Testis (tissue), 3 donors: ENCODE results near the gene TFDP2. TPM values are rescaled to one million over a fixed set of nuclear protein-coding genes. Genes with fewer than 3 reads are reported as not detected.

Source experiments
- DNase-seq: peaks from one replicate; pipeline ENCODE4 v3.0.0-alpha.2; 2019
- H3K27ac ChIP-seq, 2 donors: fragments of 200-600 bp; sonication (generic); one replicate each; pipeline ENCODE4 v1.5.1; 2019
- H3K27me3 ChIP-seq: fragments of 200-600 bp; sonication (generic); one replicate; pipeline ENCODE4 v1.5.1; 2019
- H3K36me3 ChIP-seq: fragments of 200-600 bp; sonication (generic); one replicate; pipeline ENCODE4 v1.5.1; 2017; ENCODE audit warnings: low read depth; ENCODE audit errors: missing control alignments
- H3K4me1 ChIP-seq: fragments of 200-600 bp; sonication (generic); one replicate; pipeline ENCODE4 v1.5.1; 2019
- H3K4me3 ChIP-seq, 2 donors: fragments of 200-600 bp; sonication (generic); one replicate each; pipeline ENCODE4 v1.5.1; 2017 to 2019
- H3K9me3 ChIP-seq: fragments of 200-600 bp; sonication (generic); one replicate; pipeline ENCODE4 v1.5.1; 2017
- POLR2A ChIP-seq: fragments of 450-650 bp; IDR thresholded peaks from one replicate; pipeline ENCODE4 v1.6.1; 2017; ENCODE audit warnings: antibody characterized with exemption, mild to moderate bottlenecking, moderate library complexity
- WGBS, 2 donors: methylation state at CpG; one replicate each; pipeline ENCODE4 v1.1.5; 2018; 5-methylcytosine and 5-hydroxymethylcytosine counted together
- intact Hi-C: fragments of 100-400 bp; cut with DNase I; formaldehyde crosslinking; loops from one replicate; pipeline ENCODE4 v1.15.1; 2023; ENCODE audit warnings: low total_unique reads
- polyA plus RNA-seq: library from polyadenylated mRNA; stranded (reverse); fragments of 350-450 nt; fragmentation: Illumina TruSeq; extraction: RNeasy Lipid Tissue Mini Kit (QIAGEN cat#74804); gene quantifications from one replicate; pipeline ENCODE4 v1.2.3, GENCODE V29; 2014; ENCODE audit warnings: low read depth, low replicate concordance; ENCODE audit not compliant: insufficient read depth
- total RNA-seq, 2 donors: library from RNA; depleted of rRNA; stranded (reverse); fragments of >200 nt; gene quantifications; one replicate each; pipeline ENCODE4 v1.2.3, GENCODE V29; 2016
- TF ChIP-seq, protein P1 (sequence below), 3 experiments: fragments of 450-650 bp in 2 of 3; fragments of 200-600 bp in 1 of 3; sonication (generic) in 1 of 3; IDR thresholded peaks; one replicate each; pipeline ENCODE4 v1.5.1; 2016 to 2019; ENCODE audit warnings: antibody characterized with exemption in 3 of 3, mild to moderate bottlenecking in 2 of 3, moderate library complexity in 1 of 3

The TFDP2 gene
- total and polyA plus RNA-seq, 3 donors from 2014 or later: 110 to 168 (median 152) TPM

DNA sequence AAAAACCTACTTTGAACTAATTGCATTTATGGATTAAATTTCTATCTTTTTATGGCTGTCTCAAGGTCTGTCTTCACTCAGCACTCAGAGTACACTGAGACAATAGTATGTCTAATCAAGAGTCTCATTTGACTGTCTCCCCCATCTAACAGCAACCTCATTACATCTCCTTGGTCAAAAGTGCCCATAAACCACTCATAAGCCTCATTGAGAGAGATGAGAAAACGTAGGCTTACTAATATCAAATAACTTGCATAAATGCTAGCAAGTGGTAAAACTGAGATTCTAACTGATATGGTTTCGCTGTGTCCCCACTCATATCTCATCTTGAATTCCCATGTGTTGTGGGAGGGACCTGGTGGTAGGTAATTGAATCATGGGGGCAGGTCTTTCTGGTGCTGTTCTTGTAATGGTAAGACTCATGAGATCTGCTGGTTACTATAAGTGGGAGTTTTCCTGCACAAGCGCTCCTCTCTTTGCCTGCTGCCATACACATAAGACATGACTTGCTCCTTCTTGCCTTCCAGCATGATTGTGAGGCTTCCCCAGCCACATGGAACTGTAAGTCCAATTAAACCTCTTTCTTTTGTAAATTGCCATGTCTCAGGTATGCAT lies 113.9 kb downstream of the TFDP2 start:
- Histone ChIP-seq H3K27me3 (no peaks in the 10 kb centered on the region), H3K9me3 (no peaks in the 10 kb centered on the region), H3K36me3 (no peaks in the 10 kb centered on the region), H3K4me1 (no peaks in the 10 kb centered on the region), H3K4me3 (no peak overlapping the region), H3K27ac (no peak overlapping the region)
- intact Hi-C loops: no loop called here
- 88 to 92% methylated on average over 3 of the region's 3 CpGs for WGBS, 2 donors
- no peak for TF ChIP-seq POLR2A
- TF ChIP-seq, protein P1, sequence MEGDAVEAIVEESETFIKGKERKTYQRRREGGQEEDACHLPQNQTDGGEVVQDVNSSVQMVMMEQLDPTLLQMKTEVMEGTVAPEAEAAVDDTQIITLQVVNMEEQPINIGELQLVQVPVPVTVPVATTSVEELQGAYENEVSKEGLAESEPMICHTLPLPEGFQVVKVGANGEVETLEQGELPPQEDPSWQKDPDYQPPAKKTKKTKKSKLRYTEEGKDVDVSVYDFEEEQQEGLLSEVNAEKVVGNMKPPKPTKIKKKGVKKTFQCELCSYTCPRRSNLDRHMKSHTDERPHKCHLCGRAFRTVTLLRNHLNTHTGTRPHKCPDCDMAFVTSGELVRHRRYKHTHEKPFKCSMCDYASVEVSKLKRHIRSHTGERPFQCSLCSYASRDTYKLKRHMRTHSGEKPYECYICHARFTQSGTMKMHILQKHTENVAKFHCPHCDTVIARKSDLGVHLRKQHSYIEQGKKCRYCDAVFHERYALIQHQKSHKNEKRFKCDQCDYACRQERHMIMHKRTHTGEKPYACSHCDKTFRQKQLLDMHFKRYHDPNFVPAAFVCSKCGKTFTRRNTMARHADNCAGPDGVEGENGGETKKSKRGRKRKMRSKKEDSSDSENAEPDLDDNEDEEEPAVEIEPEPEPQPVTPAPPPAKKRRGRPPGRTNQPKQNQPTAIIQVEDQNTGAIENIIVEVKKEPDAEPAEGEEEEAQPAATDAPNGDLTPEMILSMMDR (IDR thresholded peaks at IDR 0.05): no peak
- no peak for DNase-seq

DNA sequence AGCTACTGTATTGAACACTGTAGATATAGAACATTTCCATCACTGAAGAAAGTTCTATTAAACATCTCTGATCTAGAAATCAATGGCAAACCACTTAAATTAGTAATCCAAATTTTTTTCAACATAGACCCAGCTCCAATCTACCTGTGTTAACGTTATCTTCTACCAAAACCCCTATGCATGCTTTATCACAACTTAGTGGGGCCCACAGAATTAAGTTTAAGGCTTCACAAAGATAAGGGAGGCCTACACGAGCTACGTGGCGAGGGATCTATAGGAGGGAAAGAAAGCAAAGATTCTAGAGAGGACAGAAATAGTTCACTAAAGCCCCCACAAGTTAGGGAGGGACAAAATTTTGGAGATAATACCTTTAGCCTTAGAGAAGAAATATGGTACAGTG lies 116.1 kb downstream of the TFDP2 start:
- 87 to 89% methylated on average over 4 of the region's 4 CpGs for WGBS, 2 donors
- Histone ChIP-seq H3K27ac (no peak overlapping the region), H3K36me3 (no peaks in the 10 kb centered on the region), H3K27me3 (no peaks in the 10 kb centered on the region), H3K9me3 (no peaks in the 10 kb centered on the region), H3K4me1 (peaks cover 7% of the 10 kb centered on the region), H3K4me3 (no peak overlapping the region)
- intact Hi-C loops: no loop called here
- no peak for TF ChIP-seq POLR2A
- TF ChIP-seq, protein P1 (IDR thresholded peaks at IDR 0.05): no peak
- no peak for DNase-seq

DNA sequence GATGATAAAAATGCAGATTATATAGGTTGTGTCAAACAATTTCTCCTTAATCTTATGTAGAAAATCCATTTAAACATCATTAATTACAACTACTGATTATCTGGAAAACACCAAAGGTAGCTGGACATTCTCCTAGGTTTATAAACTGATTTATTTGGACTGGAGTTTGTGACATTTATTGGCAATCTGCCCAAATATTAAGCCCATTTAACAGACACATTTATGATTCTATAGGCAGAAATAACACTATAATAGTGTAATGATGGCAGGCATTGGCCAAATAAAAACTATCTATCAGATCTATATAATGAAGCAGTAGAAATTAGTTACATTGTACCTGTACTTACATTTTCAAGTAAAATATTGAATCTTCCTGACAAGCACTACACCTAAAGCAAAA lies 117.8 kb downstream of the TFDP2 start:
- H3K27ac ChIP-seq: no peak overlapping the region
- no peak overlapping the region for H3K4me3 ChIP-seq
- no peaks in the 10 kb centered on the region for H3K9me3 ChIP-seq
- no peak for DNase-seq
- no peaks in the 10 kb centered on the region for H3K27me3 ChIP-seq
- TF ChIP-seq, protein P1 (IDR thresholded peaks at IDR 0.05): no peak
- TF ChIP-seq POLR2A: no peak
- H3K36me3 ChIP-seq: no peaks in the 10 kb centered on the region
- peaks cover 11% of the 10 kb centered on the region for H3K4me1 ChIP-seq
- intact Hi-C loops: no loop called here

DNA sequence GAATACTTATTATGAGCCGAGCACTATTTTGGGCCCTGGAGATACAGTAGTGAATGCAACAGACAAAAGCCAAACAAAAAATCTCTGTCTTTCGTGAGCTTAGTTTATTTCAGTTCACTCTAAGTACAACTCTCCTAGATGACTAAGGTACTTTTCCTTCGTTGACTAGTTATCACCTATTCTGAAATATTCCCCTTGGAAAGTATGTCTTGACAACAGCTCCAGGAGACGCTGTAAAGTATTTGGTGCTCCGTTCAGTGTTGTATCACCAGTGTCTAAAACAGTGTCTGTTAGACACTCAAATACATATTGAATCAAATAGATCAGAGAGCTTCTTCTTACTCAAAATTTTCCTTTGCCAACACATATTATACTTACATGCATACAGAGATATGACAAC lies 119.6 kb downstream of the TFDP2 start:
- TF ChIP-seq, protein P1 (IDR thresholded peaks at IDR 0.05): no peak
- TF ChIP-seq POLR2A: no peak
- Histone ChIP-seq H3K9me3 (no peaks in the 10 kb centered on the region), H3K4me3 (no peak overlapping the region), H3K27me3 (no peaks in the 10 kb centered on the region), H3K27ac (no peak overlapping the region), H3K36me3 (no peaks in the 10 kb centered on the region), H3K4me1 (peaks cover 11% of the 10 kb centered on the region)
- 65 to 72% methylated on average over 5 of the region's 5 CpGs for WGBS, 2 donors
- intact Hi-C loops: no loop called here
- no peak for DNase-seq

DNA sequence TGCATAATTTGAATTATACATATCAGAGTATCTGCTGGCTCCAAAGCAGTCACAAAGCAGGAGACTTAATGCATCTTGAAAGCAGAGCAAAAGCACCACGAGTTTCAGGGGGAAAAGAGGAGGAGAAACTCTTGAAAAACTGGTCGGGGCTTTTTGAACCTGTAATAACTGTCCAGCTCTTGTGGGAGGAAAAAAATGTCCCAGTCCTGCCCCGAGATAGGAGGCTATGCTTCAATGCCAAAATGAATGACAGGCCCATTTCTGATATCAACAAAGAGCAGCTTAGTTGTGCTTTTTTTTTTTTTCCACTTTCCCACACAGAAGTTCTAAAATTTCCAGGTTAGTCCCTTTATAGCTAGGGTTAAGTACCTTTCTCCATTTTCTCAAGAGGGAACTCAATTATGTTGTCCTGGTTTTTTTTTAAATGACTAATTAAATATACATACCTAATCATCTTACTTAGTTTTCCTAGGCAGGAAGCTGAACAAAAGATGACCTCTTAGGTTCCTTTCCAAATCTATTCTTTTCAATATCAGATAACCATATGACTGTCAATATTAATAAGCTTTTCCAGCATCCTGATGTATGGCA lies 120.2 kb downstream of the TFDP2 start:
- TF ChIP-seq, protein P1 (IDR thresholded peaks at IDR 0.05): no peak
- TF ChIP-seq POLR2A: no peak
- Histone ChIP-seq H3K27me3 (no peaks in the 10 kb centered on the region), H3K27ac (no peak overlapping the region), H3K4me3 (no peak overlapping the region), H3K9me3 (no peaks in the 10 kb centered on the region), H3K36me3 (no peaks in the 10 kb centered on the region), H3K4me1 (peaks cover 11% of the 10 kb centered on the region)
- DNase-seq: no peak
- WGBS, 2 donors: 35 to 38% methylated on average over 3 of the region's 3 CpGs
- intact Hi-C loops: no loop called here
